Activated T-cell treated with anti-CD3 and anti-CD28 coated beads, Interleukin-2, amount 50 U/mL, for 72 hours (primary cell): ENCODE measurements around the gene PAX5. TPM values are rescaled to one million over a fixed set of nuclear protein-coding genes. Genes with fewer than 3 reads are reported as not detected.

Source experiments
- ATAC-seq, 2 donors: fragments of 150-1000 bp; cut with Tn5 transposase; replicated peaks in 1 of 2; 2 replicates each; pipeline ENCODE4 v1.10.0; 2021; ENCODE audit warnings: moderate library complexity in 2 of 2, mild to moderate bottlenecking in 1 of 2
- DNase-seq, 2 donors: peaks; one replicate each; pipeline ENCODE4 v3.0.0; 2021 to 2022; ENCODE audit warnings: mixed read lengths in 1 of 2
- H3K27ac Mint-ChIP-seq: one replicate; pipeline ENCODE4 v1.8.0; 2022; ENCODE audit warnings: mild to moderate bottlenecking, moderate library complexity, mixed read lengths
- H3K27me3 Mint-ChIP-seq: one replicate; pipeline ENCODE4 v1.8.0; 2022; ENCODE audit warnings: low read depth, mixed read lengths
- H3K36me3 Mint-ChIP-seq, 2 donors: one replicate each; pipeline ENCODE4 v1.8.0; 2022; ENCODE audit warnings: mixed read lengths in 2 of 2, mild to moderate bottlenecking in 1 of 2; ENCODE audit not compliant: insufficient read depth in 2 of 2
- H3K4me1 Mint-ChIP-seq: one replicate; pipeline ENCODE4 v1.8.0; 2022; ENCODE audit warnings: low read depth, mixed read lengths
- H3K4me3 Mint-ChIP-seq, 2 donors: one replicate each; pipeline ENCODE4 v1.8.0; 2022; ENCODE audit warnings: mild to moderate bottlenecking in 2 of 2, mixed read lengths in 2 of 2, moderate library complexity in 2 of 2
- H3K9me3 Mint-ChIP-seq, 2 donors: one replicate each; pipeline ENCODE4 v1.8.0; 2022; ENCODE audit warnings: mixed read lengths in 2 of 2
- total RNA-seq, 2 donors: library from RNA; stranded (reverse); gene quantifications; one replicate each; pipeline ENCODE4 v1.2.3, GENCODE V29; 2022

Gene PAX5
- total RNA-seq, 2 donors from 2014 or later = 2.2 TPM

DNA sequence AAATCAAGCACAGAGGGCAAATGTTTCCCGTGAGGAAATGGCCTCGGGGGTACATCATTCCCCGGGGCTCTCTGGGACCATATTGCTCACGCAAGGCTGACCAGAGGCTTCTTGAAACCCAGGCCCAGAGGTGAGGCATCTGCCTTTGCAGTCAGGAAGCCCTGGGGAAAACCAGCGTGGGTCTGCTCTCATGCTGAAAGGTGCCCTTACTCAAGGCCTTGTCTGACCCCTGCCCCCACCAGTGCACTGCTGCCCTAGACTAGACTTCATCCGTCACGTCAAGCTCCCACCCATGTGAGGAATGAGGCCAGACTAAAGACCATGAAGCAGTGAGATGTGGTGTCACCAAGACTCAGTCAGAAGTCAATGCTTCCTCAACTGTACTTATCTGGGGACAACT, 66.1 kb downstream of the PAX5 start:
- no peaks in the 10 kb centered on the region for H3K9me3 Mint-ChIP-seq
- H3K36me3 Mint-ChIP-seq = no peaks in the 10 kb centered on the region
- H3K4me1 Mint-ChIP-seq = no peaks in the 10 kb centered on the region
- no peaks in the 10 kb centered on the region for H3K27me3 Mint-ChIP-seq
- no peak overlapping the region for H3K4me3 Mint-ChIP-seq
- ATAC-seq (no peak), DNase-seq (no peak)
- H3K27ac Mint-ChIP-seq = no peak overlapping the region

DNA sequence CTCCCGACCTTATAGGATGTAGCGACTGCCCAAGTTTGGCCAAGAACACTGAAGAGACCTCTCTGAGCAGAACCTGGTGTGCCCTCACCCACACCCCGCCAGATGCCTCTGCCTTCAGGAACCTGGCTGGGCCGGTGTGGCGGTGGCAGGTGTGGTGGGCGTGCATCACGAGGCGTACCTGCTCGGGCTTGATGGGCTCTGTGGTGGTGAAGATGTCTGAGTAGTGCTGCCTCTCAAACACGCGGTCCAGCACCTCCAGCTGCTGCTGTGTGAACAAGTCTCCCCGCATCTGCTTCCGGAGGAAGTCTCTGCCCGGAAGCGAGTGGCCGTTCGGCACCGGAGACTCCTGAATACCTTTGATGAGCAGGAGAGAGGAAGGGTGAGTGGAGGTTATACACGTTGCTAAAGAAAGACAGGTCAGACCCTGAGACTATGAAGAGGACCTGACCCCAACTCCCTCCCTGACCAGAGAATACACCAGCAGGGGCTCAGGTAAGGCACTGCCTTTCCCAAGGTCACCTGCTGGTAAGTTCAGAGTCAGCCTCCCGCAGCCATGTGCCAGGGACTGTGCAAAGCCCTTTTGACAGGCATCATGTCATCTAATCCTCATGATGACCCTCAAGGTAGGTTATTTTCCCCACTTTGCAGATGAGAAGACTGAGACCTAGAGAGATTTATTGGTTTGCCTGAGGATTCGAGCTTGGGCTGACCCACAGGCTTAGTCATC, 67.5 kb downstream of the PAX5 start:
- no peak for DNase-seq
- ATAC-seq = no peak
- no peaks in the 10 kb centered on the region for H3K36me3 Mint-ChIP-seq
- peaks cover under 1% of the 10 kb centered on the region for H3K27me3 Mint-ChIP-seq
- H3K27ac Mint-ChIP-seq = no peak overlapping the region
- H3K4me1 Mint-ChIP-seq = no peaks in the 10 kb centered on the region
- H3K4me3 Mint-ChIP-seq = no peak overlapping the region
- H3K9me3 Mint-ChIP-seq = no peaks in the 10 kb centered on the region

DNA sequence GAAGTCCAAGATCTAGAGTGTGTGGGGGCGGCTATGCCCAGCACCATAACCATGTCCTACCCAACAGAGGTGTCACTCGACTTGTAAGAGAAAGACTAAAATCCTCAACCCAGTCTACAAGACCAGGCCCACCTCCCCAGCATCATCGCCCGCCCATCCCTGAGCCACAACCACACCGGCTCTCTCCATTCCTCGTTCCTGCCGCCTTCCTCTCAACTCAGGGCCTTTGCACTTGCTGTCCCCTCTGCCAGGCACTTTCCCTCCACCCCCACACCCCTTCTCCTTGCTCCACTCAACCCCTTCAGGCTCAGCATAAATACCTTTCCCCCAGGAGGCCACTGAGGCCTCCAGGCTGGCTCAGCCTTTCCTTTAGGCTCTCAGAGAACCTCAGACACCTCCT, 69.3 kb downstream of the PAX5 start:
- Mint-ChIP-seq H3K4me3 (no peak overlapping the region), H3K9me3 (no peaks in the 10 kb centered on the region), H3K4me1 (no peaks in the 10 kb centered on the region), H3K27ac (no peak overlapping the region), H3K27me3 (peaks cover 18% of the 10 kb centered on the region), H3K36me3 (no peaks in the 10 kb centered on the region)
- no peak for ATAC-seq
- DNase-seq = no peak

DNA sequence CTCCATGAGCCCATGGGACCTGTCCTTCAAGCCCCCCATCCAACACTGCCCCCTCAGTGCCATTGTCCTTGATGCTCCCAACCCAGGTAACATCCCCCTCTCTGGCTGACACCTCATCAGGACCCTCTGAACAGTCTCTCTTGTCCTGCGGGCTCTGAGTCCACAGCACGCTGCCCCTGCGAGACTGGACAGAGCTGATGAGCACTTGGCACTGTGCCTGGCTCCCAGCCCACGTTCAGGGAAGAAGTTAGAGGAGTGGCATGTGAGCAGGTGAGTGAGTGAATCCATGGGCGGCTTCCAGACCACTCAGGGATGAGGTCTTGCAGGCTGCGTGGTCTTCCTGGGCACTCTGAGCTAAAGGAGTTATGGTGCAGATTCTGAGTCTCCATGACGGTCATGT, 70.7 kb downstream of the PAX5 start:
- H3K4me1 Mint-ChIP-seq = no peaks in the 10 kb centered on the region
- DNase-seq = no peak

DNA sequence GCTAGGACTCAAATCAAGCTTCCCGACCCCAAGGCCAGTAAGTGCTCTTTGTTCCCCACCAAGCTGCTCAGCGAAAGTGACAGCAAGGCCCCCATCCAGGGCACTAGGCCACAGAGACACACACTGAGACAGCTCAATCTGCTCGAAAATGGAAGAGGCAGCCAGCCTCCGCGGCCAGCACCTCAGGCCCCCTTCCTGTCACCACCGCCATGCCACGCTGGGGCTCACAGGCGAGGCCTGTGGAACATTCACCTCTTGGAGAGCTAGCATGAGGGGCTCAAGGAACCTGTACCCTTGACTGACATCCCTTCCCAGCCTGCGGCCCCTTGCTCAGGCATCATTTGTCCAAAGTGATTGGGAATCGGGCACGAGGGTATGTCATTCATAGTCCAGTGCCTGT, 71.4 kb downstream of the PAX5 start:
- Mint-ChIP-seq H3K27me3 (peaks cover 38% of the 10 kb centered on the region), H3K4me1 (no peaks in the 10 kb centered on the region), H3K9me3 (no peaks in the 10 kb centered on the region), H3K27ac (no peak overlapping the region), H3K36me3 (no peaks in the 10 kb centered on the region), H3K4me3 (no peak overlapping the region)
- ATAC-seq (no peak), DNase-seq (no peak)

More for the DNA sequence above, 70.7 kb downstream of the PAX5 start:
- Mint-ChIP-seq H3K27me3 (peaks cover 32% of the 10 kb centered on the region), H3K36me3 (no peaks in the 10 kb centered on the region), H3K4me3 (no peak overlapping the region), H3K9me3 (no peaks in the 10 kb centered on the region), H3K27ac (no peak overlapping the region)
- ATAC-seq = no peak

DNA sequence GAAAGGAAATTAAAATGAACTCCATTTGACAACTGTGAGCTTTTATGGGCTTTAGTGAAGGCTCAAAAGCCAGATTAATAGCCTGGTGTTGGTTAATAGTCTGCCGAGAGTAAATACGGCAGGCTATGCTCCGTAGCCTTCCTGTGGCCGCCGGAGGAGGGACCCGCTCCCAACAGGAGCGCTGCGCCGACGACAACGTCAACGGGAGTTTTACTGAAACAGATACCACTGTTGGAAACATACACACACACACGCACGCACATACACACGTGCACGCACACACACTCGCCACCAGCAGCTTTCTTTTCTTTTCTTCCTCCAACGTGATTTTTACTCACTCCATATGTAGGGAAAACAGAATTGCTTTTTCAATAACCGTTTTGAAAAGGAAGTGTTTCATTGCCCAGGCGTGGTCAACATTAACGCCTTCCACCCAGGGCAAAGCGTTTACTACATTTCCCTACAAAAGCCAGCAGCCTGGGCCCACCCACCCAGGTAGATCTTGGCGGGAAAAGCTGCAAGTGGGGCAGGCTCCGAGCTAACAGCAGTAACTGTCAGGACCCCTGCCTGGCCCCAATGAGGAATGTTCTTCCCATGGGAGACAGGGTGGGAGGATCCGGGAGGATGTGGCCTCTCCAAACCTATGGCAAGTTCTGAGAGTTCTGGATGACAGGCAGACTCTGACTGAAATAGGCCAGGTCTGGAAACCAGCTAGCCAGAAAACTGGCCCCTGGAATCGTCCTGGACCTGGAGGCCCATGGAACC, 72.3 kb downstream of the PAX5 start:
- Mint-ChIP-seq H3K4me3 (no peak overlapping the region), H3K27me3 (peaks cover 48% of the 10 kb centered on the region), H3K4me1 (no peaks in the 10 kb centered on the region), H3K36me3 (no peaks in the 10 kb centered on the region), H3K27ac (no peak overlapping the region), H3K9me3 (no peaks in the 10 kb centered on the region)
- ATAC-seq = no peak
- no peak for DNase-seq

DNA sequence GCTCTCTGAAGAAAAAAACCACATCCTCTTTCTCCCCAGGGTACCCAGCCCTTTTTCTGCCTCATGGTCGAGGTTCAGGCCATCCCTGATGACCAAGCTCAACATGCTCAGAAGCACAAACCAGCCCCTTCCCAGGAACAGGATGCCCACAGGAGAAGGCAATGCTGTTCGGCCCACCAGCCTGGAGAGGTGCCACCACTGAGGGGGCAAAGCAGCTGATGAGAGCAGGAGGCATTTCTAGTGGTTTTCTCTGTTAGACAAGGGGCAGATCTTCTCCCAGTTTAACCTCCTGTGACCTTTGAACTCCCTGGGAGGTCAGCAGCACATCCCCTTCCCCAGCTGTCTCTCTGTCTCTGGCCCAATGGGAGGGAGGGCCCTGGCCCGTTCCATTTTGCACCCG, 73.0 kb downstream of the PAX5 start:
- DNase-seq (no peak), ATAC-seq (no peak)
- Mint-ChIP-seq H3K9me3 (no peaks in the 10 kb centered on the region), H3K36me3 (no peaks in the 10 kb centered on the region), H3K27ac (no peak overlapping the region), H3K4me3 (no peak overlapping the region), H3K27me3 (peaks cover 54% of the 10 kb centered on the region), H3K4me1 (no peaks in the 10 kb centered on the region)

DNA sequence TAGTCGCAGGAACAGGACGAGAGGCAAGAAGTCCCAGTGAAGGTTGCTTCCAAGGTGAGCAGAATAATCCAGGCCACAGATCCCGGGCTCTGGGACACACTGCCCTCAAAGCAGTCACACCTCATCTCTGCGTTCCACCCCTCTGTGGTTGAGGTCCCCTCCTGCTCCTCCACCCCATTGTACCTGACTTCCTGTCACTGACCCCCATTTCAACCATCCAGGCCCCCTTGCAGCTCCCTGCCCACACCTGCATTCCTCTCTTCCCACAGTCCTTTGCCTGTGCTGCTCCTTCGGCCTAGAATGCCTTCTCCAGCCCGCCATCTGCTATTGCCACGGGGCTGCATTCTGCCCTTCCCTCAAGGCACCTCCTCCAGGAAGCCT, 73.5 kb downstream of the PAX5 start:
- Mint-ChIP-seq H3K4me3 (no peak overlapping the region), H3K9me3 (no peaks in the 10 kb centered on the region), H3K4me1 (no peaks in the 10 kb centered on the region), H3K27ac (no peak overlapping the region), H3K27me3 (peaks cover 57% of the 10 kb centered on the region), H3K36me3 (no peaks in the 10 kb centered on the region)
- no peak for ATAC-seq
- DNase-seq = no peak

DNA sequence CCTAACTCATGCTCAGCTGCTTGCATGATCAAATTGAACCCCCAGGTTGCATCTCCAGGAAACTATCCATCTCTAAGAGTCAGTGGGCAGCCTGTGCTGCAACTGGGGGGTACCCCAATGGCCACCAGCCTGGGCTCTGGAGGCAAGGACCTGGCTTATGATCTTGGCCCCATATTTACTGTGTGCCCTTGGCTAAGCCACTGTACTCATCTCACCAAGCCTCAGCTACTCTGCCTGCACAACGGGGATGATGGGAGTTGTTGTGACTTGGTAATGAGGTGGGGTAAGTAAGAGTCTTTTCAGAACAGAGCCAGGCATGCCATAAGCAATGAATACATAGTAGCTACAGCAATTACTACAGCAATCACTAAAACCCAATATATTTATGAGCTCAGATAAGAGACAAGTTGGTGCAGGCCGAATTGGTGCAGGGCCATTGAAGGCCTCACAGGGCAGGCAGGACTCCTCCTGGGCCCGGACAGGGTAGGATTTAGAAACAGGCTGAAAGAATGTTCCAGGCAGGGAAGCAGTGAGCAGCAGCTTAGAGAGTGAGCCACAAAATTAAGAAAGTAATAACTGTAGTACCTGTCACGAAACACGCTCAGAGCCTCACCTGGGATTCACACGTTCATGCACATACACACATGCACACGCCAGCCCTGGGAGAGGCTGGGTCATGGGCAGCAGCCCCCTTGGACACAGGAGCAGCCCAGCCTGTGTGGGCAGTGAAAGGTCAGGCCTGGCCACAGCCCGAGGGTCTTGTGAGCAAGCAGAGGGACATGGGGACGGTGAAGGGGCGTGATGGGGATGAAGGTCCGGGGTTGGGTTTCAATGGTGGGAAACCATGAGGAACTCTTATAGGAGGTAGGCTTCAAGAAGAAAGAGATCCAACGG, 74.1 kb downstream of the PAX5 start:
- H3K27ac Mint-ChIP-seq = no peak overlapping the region
- DNase-seq (no peak), ATAC-seq (no peak)
- peaks cover 61% of the 10 kb centered on the region for H3K27me3 Mint-ChIP-seq
- no peaks in the 10 kb centered on the region for H3K9me3 Mint-ChIP-seq
- H3K4me3 Mint-ChIP-seq = no peak overlapping the region
- peaks cover 0 to 1% of the 10 kb centered on the region in 2 donors for H3K36me3 Mint-ChIP-seq
- no peaks in the 10 kb centered on the region for H3K4me1 Mint-ChIP-seq

DNA sequence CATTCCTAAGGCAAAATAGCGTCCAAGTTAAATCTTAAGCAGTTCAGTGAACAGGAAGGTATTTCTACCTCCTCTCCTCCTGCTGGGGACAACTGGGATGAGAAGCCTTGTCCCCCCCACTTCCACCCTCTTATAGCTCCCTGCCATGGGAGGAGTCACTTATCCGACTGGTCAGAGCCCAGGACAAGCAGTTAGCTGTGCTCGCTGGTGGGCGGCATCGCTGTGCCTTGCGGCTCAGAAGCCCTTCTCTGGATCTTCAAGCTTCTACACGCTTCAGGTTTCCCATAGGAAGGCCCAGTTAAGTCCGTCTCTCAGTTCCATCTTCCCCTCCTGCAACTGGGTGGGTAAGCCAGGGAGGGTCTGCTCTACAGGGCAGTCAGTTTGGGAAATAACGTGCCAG, 77.2 kb downstream of the PAX5 start:
- Mint-ChIP-seq H3K27me3 (peaks cover 91% of the 10 kb centered on the region), H3K9me3 (no peaks in the 10 kb centered on the region), H3K4me3 (no peak overlapping the region), H3K36me3 (peaks cover 0 to 6% of the 10 kb centered on the region in 2 donors), H3K27ac (no peak overlapping the region), H3K4me1 (no peaks in the 10 kb centered on the region)
- no peak for DNase-seq
- ATAC-seq = no peak

DNA sequence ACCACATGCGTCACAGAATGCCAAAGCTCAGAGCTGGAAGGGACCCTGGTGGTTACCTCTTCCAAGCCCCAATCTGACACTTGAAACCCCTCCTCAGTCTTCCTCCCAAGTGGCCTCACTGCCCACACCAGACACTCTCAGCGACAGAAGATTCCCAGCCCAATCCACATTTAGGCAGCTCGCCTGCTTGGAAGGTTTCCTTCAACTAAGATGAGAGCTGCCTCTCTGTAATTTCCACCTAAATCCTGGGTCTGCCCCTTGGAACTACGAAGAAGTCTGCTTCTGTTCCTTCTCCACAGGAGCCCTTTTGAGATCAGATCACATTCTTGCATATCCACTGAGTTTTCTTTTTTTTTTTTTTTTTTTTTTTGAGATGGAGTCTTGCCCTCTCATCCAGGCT, 83.7 kb downstream of the PAX5 start:
- no peaks in the 10 kb centered on the region for H3K4me1 Mint-ChIP-seq
- no peaks in the 10 kb centered on the region for H3K9me3 Mint-ChIP-seq
- DNase-seq = no peak
- H3K27me3 Mint-ChIP-seq = peaks cover 70% of the 10 kb centered on the region
- H3K36me3 Mint-ChIP-seq = peaks cover 0 to 6% of the 10 kb centered on the region in 2 donors
- no peak overlapping the region for H3K4me3 Mint-ChIP-seq
- no peak overlapping the region for H3K27ac Mint-ChIP-seq
- no peak for ATAC-seq

DNA sequence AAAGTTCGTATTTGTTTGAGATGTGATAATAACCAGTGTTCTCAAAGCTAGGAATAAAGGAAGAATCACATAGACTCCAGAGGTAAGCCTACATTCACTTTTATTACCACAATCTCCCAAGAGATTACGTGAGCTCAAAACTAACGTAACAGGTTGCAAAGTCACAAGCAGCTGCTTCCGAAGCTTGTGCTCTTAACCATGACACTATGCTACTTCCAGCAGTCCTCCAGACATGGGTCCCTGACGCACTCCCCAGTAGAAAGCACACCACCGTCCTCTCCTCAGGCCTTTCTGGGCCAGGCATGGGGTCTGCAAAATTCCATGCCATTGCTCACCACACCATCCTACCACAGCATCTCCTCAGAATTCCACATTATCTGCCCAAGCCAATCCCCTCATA, 84.6 kb downstream of the PAX5 start:
- H3K4me3 Mint-ChIP-seq = no peak overlapping the region
- H3K4me1 Mint-ChIP-seq = no peaks in the 10 kb centered on the region
- ATAC-seq (no peak), DNase-seq (no peak)
- H3K9me3 Mint-ChIP-seq = no peaks in the 10 kb centered on the region
- no peak overlapping the region for H3K27ac Mint-ChIP-seq
- peaks cover 61% of the 10 kb centered on the region for H3K27me3 Mint-ChIP-seq
- H3K36me3 Mint-ChIP-seq = peaks cover 0 to under 1% of the 10 kb centered on the region in 2 donors

DNA sequence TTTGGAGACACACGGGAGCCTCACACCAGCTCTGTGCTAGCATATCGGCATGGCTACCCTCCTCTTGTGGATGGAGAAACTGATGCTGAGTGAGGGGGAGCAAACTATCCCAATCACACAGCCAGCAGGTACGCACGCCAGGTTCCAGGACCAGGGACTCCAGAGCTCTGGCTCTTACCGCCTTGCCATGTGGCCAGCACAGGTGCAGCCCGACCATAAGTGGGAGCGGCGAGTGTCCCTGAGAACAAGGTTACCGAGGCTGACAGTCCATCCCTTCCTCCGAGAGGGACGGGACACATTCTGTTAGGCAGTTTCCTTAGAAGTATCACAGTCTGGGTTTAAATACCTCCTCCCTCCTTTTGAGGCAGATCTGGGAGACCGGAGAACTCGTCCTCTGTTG, 86.0 kb downstream of the PAX5 start:
- ATAC-seq (no peak), DNase-seq (no peak)
- H3K4me3 Mint-ChIP-seq = no peak overlapping the region
- H3K27me3 Mint-ChIP-seq = peaks cover 50% of the 10 kb centered on the region
- H3K4me1 Mint-ChIP-seq = no peaks in the 10 kb centered on the region
- H3K9me3 Mint-ChIP-seq = no peaks in the 10 kb centered on the region
- no peak overlapping the region for H3K27ac Mint-ChIP-seq
- no peaks in the 10 kb centered on the region for H3K36me3 Mint-ChIP-seq
